T-helper 2 cell (primary cell): ENCODE data around the gene RHEBL1.

Source experiments
- DNase-seq, 5 experiments: peaks; one replicate each; pipeline versions ENCODE4 v3.0.0 to v3.0.0-alpha.2; 2012 to 2022
- total RNA-seq, 2 donors: gene quantifications; one replicate each; lab custom pipeline; 2026; lab: John Stamatoyannopoulos, UW

Gene RHEBL1, protein sequence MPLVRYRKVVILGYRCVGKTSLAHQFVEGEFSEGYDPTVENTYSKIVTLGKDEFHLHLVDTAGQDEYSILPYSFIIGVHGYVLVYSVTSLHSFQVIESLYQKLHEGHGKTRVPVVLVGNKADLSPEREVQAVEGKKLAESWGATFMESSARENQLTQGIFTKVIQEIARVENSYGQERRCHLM
- 4.7 to 10.4 reads per million in 2 donors for total RNA-seq

DNA sequence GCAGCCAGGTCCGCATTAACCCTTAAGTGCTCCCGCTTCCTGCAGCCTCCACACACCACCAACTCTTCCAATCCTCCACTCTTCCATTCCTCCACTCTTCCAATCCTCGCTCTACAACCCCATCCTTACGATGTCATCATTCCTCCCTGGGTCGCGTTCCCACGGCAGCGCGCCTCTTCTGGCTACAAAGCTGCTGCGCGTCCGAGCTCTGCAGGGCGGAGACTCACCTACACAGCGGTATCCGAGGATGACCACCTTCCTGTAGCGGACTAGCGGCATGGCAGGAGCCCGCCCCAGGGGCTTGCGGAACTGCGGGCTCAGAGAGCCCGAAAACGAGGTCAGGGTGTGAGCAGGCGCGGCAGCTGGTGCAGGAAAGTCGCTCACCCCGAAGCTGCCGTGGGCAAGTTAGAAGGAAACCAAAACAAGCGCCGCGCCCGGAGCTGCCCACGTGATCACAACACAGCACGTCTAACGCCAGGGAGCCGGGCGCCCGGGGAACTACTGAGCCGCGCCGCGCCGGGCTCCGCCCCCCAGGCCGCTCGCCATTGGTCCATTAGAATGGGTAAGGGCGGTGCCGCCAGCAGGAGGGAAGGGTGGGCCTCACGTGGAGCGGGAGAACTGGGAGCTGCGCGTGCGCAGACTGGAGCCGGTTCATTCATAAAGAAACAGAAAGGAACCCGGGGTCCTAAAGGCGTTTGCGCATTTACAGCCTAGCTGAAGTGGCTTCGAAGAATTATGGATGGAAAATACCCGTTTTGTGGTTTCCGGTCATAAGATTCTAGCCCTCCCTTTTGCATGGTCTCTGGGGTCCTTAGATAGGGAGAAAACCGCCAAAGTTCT is at the start of gene RHEBL1:
Gene RHEBL1 (minus strand): TSS at position 473 of the 840 bp plus-strand sequence. CDS start 194 bp downstream, at position 279.
- DNase-seq, result peak; percentile 97 to 99 (median 98)

DNA sequence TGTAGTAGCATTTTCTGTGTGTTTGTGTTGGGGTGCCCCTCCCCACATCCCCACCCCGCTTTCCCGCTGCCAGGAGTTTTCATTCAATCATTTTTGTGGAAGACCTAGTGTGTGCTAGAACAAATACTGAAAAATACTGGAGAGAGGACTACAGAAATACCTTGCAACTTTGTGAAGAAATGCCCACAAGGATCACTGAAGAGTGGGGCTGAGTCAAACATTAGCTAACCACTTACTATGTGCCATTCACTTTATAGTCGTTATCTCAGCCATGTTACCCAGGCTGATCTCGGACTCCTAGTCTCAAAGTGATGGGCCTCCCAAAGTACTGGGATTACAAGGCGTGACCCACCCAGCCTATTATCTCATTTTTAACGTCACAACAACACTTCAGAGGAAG is 41.4 kb upstream of the RHEBL1 start:
- DNase-seq, result no peak

DNA sequence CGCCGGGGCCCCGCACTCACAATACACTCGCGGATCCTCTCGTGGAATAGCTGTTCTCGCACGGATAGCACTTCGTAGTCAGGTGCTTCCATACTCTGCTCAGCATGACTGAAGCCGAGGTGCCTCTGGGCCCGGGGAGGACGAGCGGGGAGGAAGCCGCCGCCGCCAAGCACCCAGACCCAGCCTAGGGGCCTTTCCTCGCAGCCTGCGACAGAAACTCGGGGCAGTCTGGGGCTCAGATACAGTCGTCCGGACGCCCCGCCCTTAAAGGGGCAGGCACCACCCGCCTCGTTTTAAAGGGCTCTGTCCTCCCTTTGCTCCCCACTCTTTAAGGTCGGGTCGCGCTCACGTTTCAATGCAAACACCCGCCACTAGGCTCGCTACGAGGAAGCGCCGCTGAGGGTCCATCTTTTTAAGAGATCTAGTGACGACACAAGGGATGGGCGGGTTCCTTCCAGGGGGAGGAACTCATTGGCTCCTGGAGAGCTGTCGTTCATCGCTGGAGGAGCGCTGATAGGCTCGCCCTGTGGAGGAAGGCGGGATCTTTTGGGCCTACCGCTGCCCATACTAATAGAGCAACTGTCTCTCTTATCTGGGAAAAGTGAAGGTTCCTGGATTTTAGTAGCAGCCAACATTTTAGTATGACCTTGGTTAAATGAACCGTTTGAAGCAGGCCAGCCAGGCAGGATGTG is 40.8 kb upstream of the RHEBL1 start, which contains the start of gene LMBR1L:
Gene LMBR1L (minus strand): TSS at position 384 of the 692 bp plus-strand sequence. CDS start 292 bp downstream, at position 92.
- peak; percentile 85 to 99 (median 95) for DNase-seq

DNA sequence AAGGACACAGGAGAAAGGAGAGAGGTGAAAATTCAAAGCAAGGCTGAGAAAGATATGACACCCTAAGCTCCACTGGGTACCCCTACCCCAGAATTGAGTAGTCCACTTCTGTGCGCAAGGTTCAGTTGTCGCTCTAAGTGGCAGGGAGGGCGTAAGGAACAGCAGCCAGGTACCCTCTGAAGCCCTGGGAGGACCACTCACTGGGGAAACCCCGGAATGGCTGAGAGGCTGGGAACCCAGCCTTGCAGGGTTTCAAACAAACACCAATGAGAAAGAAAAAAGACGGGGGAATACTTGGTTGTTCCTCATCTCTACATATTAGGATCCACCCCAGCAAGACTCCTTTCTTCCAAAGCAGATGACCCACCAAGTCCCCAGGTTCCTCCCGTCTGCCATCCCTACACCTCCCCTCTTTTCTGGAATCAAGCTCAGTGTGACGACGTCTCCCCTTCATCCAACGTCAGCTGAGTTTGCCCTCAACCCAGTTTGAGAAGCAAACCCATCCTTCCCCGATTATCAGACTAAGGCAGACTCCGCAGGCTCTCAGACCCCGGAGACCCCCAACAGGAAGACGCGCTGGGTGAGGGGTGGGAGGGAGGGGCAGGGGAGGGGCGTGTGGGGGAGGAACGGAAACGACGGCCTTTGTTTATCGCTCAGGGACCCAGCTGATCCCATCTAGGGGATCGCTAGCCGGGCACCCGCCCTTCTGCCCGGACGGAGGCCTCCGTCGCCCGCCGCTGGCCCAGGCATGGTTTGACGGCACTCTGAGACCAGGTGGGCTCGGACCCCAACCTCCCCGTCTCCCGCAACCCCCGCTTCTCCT is 40.1 kb upstream of the RHEBL1 start:
- peak in 1 of 5 experiments; percentile 52 for DNase-seq

DNA sequence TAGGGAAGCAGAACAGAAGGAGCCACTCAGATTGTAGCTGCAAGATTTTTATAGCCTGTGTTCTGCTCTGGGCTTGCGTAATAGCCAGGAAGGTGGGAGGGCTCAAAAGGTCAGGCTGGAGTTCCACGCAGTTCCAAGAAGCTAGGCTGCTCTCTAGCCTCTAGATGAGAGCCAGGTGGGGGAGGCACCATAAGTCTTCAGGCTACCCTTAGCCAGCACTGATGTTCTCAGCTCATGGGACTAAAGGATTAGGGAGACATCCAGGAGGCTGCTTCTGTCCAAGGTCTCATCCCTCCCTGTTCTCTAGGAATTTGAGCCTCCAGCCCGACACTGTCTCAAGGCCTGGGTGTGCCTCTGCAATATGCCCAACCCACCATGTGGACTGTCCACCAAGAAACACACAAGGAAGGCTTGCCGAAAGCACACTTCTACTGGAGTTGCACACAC is 39.2 kb upstream of the RHEBL1 start:
- DNase-seq, result no peak

DNA sequence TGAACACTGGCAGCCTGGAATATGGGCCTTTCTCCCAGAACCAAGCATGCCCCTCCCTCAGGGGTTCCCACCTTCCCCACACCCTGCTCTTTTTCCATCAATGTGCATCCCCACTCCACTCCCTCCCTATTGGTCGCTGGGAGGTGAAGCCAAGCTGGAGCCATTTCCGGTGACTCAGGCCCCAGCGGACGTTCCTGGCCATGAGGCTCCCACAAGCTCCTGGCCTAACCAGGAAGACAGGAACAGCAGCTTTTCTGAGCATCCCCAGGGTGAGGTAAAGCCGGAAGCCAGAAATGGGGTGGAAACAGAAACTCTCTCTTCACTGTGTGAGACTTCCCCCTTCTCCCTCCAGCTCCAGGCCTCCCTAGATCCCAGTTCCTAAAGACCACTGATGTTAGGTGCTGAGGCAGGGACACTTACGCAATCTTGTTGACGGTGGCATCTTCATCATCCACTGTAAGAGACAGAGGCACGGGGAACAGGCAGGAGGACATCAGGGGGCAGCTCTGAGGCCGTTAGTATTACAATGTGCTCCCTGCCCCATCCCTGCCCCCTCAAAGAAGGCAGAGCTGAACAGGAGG is 35.8 kb upstream of the RHEBL1 start:
- DNase-seq, result no peak

DNA sequence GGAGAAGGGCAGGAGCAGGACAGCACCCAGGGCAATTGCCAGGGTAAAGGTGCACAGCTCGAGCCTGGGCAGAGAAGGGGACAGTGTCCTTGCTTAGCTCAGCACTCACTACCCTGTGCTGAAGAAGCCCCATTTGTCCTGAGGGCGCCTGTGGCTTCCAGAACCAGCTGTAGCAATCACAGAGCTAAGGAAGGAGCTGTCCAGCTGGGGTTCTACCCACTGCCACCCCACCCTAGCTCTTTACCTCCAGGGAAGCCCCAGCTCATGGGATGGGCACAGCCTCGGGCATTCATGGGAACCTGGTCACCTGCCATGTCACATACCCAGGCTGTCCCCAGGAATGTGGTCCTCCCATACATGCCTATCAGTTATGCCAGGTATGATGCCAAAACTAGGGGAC is 35.0 kb upstream of the RHEBL1 start:
- no peak for DNase-seq

DNA sequence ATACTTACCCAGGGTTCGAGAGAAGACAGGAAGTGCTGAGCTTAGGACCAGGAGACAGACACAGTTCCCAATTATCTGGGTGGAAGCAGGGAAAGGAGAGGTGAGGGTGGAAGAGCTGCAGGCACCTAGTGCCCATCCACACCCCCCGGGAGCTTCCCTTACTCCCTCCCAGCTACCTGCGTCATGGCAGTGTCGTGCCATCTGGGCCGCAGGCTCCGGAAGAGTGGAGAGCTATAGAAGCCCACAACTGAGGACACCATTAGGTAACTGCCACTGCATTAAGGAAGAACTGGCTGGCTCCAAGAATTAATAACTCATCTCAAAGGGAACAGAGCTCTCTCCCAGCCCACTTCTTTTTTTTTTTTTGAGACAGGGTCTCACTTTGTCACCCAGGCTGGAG is 30.6 kb upstream of the RHEBL1 start:
- DNase-seq, result no peak

DNA sequence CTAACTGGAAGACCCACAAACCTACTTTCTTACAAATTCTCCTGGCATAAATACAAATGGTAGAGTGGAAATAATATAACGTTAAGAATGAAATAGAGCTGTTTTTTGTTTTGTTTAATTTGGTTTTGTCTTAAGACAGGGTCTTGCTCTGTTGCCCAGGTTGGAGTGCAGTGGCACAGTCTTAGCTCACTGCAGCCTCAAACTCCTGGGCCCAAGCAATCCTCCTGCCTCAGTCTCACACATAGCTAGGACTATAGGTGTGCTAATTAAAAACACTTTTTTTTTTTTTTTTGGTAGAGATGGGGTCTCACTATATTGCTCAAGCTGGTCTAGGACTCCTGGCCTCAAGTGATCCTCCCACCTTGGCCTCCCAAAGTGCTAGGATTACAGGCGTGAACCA is 28.9 kb upstream of the RHEBL1 start:
- no peak for DNase-seq

DNA sequence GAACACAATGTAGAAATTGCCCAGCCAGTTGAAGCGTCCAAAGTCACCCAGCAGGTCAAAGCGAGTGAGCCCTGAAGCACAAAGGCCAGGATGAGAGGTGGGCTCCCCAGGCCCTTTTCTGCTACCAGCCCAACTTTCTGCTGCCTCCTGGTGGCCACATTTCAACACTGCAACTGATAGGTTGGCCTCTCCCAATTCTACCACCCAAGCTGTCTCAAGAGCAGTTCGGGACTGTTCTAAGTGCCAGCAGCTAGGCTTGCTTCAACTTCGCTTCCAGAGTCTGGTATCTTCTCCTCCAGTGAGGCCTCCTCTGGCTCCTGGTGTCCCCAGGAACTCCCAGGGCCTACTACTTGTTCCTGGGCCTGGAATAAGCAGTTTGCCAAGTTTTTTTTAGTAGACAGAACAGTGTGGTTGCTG is 28.3 kb upstream of the RHEBL1 start:
- peak in 4 of 5 experiments; percentile 39 to 52 (median 46) for DNase-seq

DNA sequence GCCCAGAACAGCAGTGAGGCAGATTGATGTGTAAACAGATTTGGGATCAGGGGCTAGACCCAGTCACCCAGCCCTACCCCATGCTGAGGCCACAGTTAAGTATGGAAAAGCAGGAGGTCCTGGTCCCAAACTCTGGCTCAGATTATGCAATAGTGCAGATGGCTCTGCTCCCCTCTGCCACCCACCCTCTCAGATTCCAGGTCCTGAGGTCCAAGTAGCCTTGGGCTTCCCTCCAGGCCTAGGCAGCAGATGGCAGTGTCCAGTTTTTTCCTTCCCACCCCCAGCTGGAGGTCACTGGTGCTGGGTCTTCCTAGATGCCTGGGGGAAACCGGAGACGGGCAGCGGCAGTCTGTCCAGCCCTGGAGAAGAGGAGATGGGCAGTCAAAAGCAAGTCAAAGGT is 27.6 kb upstream of the RHEBL1 start:
- no peak for DNase-seq

DNA sequence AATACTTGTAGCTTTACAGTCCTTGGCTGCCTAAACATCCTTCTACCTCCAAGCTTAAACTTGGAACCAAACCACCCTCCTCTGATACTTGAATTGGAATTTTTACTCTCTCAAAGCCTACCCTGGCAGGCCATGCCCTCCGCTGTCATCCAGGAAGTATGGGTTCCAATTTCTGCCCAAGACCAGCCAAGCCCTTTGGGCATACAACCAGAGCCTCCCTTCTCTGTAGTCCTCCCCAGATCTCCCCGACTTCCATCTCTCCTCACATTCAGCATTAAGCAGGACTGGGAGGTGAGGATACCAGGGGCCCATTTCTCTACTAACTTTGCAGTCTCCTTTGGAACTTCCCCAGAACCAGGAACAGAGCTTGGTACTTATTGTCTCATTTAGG is 25.2 kb upstream of the RHEBL1 start:
- no peak for DNase-seq

DNA sequence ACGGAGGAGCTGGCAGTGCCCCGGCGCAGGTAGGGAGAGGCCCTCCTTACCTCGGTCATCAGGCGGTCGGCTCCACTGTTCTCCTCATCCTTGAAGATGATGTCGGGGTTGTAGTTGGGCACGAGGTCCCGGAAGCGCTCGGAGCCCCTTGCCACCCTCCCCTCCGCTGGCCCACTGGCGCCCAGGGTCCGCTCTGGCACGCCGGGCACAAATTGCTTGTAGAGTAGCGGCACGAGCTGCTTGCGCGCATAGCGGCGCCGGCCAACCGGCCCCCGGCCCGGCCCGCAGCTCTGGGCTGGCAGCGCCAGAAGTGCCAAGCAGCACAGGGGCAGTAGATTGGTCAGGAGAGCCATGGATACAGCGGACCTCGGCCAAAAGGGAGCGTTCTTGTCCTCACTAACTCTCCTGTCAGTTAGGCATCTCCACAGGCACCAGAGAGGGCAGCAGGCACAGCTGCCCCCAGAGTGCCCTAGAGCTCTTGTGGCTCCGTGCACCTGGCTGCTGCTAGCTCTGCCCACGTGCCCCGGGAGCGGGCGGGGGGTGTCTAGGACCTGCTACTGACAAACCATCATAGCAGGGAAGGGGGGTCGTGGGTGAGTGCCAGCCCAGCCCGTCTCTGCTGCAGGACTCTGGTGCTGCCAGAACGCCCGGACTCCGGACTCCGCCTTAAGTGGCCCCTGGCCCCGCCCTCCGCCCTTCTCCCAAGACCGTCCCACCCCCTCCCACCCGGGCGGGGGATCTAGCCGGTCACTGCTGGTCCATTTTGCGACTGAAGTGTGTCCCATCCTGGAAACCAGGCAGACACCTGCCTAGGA is 24.6 kb upstream of the RHEBL1 start, which contains the start of gene DHH:
Gene DHH (minus strand): TSS at position 642 of the 815 bp plus-strand sequence. CDS start 289 bp downstream, at position 353.
- DNase-seq, result no peak

DNA sequence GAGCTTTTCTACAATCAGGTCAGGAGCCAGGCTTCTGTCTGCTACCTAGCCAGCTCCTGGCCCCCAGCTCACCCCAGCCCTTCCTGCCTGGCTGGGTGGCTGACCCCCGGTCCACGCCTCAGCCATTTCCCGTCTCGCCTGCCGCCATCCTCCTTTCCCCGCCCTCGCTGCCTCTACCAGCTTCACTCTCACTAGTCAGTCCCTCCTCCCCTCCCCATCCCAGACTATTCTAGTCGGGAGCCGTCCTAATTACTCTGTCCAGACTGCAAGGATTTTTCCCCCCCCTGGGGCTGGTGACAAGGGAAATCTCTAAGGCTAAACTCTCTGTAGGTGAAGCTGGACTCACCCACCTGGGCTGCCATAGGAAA is 24.0 kb upstream of the RHEBL1 start:
- DNase-seq, result no peak

DNA sequence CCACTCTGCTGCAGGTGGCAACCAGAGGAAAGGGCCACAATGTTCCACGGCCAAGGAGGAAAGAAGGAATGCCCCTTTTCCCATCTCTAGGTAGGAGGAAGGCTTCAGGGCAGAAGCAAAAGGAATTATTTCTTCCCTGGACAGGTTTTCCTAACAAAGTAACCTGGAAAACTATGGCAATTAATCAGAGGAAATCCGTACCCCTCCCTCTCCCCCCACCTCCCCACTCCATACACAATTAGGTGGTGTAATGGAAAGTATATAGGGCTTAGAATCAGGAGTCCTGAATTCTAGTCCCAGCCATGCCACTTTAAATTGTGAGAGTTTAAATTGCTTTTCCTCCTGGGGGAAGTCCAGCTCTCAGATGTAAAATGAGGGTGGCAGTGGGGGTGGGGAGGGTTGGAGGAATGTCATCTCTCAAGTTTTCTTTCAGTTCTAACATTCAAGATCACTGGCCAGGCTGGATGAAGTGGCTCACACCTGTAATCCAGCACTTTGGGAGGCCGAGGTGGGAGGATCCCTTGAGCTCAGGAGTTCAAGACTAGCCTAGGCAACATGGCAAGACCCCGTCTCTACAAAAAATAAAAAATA is 23.1 kb upstream of the RHEBL1 start:
- no peak for DNase-seq

DNA sequence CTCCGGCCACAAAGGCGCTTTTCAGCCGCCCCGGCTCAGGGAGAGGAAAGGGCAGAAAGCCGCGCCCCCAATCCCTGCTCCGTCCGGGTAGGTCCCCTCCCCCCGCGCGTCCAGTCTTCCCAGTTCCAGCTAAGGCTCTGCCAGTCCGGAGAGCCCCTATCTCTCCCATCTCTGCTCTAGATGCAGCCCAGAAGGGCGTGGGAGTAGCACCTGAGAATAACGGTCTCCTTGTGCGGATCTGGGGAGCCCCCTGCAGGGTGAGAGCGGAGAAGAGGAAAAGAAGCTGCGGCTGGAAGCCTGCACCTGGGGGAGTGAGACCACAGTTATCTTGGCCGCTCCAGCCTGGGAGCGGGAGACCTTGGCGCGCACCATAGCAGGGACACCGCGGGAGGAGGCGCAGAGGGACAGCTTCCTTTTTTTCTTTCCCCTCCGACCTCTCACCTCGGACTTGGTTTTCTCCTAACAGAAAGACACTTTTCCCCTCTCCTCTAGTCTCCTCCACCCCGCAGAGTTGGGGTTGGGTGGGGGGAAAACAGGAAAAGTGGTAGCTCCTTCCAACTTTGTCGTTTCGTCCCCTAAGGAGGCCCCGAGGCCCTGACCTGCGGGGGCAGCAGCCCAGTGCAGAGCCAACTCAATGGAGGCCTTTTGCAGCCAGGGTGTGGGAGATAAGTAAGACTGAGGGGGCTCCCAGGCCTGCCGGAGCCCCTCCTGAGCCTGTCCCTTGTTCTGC is 22.5 kb upstream of the RHEBL1 start:
- DNase-seq, result peak in 4 of 5 experiments; percentile 31 to 36 (median 34)

DNA sequence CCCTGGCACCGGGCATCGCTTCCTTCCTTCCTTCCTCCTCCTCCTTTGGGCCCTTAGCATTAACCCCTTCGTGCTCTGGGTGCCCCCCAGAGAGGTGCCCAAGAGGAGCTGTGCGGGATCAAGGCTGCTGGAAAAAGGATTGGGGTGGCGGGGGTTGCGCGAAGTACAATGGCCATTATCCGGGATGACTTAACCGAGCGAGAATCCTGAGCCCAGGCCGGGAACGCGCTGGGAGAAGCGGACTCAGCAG is 22.0 kb upstream of the RHEBL1 start:
- DNase-seq, result no peak

DNA sequence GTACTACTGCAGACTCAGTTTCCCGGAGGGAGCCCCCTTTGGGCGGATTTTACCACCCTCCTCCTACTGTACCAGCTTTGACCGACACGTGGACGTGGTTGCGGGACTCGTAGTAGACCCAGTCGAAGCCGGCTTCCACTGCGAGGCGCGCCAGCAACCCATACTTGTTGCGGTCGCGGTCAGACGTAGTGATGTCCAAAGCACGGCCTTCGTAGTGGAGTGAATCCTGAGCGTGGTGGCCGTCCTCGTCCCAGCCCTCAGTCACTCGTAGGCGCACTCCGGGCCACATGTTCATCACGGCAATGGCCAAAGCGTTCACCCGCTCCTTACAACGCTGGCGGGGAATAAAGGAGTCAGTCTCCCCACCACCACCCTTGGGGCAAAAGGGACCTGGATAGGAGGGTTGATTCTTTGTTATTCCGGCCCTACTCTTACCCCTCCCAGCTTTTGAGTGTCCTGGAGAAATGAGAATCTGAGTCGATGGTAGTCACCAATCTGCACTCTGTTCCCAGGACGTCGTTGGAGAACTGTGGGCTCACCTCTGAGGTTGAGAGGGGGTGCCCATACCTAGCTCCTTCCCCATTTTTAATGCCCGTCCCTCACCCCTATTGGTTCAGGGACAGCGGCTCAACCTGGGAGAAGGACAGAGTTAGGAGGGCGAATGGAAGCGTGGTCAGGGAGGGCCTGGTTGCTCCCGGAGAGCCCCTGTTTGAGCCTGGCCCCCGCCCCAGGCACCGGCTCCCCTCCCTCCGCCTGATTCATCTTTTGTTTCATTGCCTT is 21.5 kb upstream of the RHEBL1 start:
- no peak for DNase-seq
